Fibroblast of the aortic adventitia (primary cell): Measurements from ENCODE around the gene CLSTN1. TPM values are rescaled to one million over a fixed set of nuclear protein-coding genes. Genes with fewer than 3 reads are reported as not detected.
A peak's percentile ranks its signal among the peaks of the same experiment; 100 is the strongest.

Experiments used
- DNase-seq: peaks from one replicate; pipeline ENCODE4 v3.0.0-alpha.2; 2010; ENCODE audit warnings: low read depth
- H3K4me3 ChIP-seq: 2 replicates; pipeline ENCODE4 v1.5.1; 2011; ENCODE audit warnings: low read depth, mild to moderate bottlenecking, control low read depth, low read length, moderate library complexity
- CTCF ChIP-seq: IDR thresholded peaks from 2 replicates; pipeline ENCODE4 v1.5.1; 2011; ENCODE audit warnings: mild to moderate bottlenecking, low read length, control low read depth, inconsistent platforms; ENCODE audit not compliant: insufficient read depth
- total RNA-seq: library from RNA; depleted of rRNA; stranded (reverse); fragments of >200 nt; gene quantifications from 2 replicates; pipeline ENCODE4 v1.2.3, GENCODE V29; 2012; ENCODE audit warnings: low replicate concordance

Gene CLSTN1
- total RNA-seq, 1 donor: 61.5 TPM

- H3K4me3 ChIP-seq: no peak overlapping the region
- no peak for DNase-seq
- TF ChIP-seq CTCF: no peak
Measured at GRCh38 chr1:9861360-9861759, 37.6 kb upstream of the CLSTN1 start.

- no peak overlapping the region for H3K4me3 ChIP-seq
- DNase-seq: no peak
- no peak for TF ChIP-seq CTCF
Measured at GRCh38 chr1:9860887-9861286, 37.1 kb upstream of the CLSTN1 start.

- peak; percentile 38 for DNase-seq
- no peak for TF ChIP-seq CTCF
- no peak overlapping the region for H3K4me3 ChIP-seq
Measured at GRCh38 chr1:9859281-9860014, 35.7 kb upstream of the CLSTN1 start.

GRCh38 chr1:9858293-9859035, 34.7 kb upstream of the CLSTN1 start:
- no peak for TF ChIP-seq CTCF
- H3K4me3 ChIP-seq: no peak overlapping the region
- no peak for DNase-seq

- H3K4me3 ChIP-seq: no peak overlapping the region
- no peak for DNase-seq
- TF ChIP-seq CTCF: no peak
Measured at GRCh38 chr1:9855186-9855585, 31.4 kb upstream of the CLSTN1 start.

- no peak for DNase-seq
- H3K4me3 ChIP-seq: no peak overlapping the region
- TF ChIP-seq CTCF: no peak
Measured at GRCh38 chr1:9853249-9853595, 29.5 kb upstream of the CLSTN1 start.
